HG03460 (cell line): ENCODE data around the gene SMARCC1.
"Not testable (repeated sequence)": the region's sequence is repeated elsewhere in the genome, so short reads cannot be mapped to it uniquely, and the experiment has no call there.

Experiments
- ATAC-seq: cut with Tn5 transposase; IDR thresholded peaks from one replicate; pipeline ENCODE4 v1.9.1; 2021; ENCODE audit not compliant: unreplicated experiment

SMARCC1 gene

DNA sequence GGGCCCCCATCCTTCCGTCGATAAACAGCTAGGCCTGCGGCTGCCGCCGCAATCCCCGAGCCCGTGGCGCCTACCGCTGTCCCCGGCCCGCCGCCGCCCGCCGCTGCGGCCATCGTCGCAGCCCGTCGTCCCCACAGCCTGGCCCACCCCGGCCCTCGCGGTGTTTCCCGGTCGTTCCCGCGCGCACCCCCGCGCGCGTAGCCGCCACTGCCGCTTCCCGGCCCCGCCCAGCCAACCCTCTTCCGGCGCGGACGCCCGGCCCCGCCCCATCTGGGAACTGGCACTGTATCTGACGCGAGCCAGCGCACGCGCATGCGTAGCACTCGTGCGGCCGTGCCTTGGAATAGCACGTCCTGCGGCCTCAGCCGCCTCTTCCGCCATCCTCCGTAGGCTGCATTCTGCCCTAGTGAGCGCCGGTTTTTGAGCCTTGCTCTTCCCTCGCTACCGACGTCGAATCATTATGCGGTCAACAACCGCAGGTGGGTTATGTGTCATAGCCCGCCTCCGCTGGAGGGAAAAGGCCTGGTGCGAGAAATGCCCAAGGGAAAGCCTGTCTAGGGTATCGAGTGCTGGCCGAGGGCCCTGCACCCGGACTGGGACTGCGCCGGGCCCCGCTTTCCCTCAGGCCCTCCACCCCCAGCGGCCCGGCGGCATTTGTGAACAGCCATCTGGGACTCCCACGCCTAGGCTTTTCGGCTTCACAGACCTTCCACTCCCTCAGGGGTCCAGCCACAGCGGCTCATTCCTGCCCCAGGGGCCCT is at the start of gene SMARCC1:
SMARCC1 (minus strand) TSS at position 209 of the 761 bp plus-strand sequence; CDS start at position 113, 96 bp downstream.
- ATAC-seq, result peak; percentile 77

DNA sequence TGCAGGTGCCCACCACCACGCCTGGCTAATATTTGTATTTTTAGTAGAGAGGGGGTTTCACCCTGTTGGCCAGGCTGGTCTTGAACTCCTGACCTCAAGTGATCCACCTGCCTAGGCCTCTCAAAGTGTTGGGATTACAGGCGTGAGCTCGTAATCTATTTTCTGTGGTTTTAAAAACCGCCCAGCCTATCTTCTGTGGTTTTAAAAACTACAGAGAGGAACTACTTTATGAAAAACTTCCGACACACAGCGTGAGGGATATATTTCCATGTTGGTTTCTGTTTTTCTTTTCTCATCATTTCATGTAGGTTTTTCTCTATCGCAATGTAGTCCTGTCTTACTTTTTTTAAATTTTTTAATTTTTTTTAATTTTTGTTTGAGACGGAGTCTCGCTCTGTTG is 47.8 kb upstream of the SMARCC1 start:
- ATAC-seq, result not testable (repeated sequence)

GRCh38 chr3:47825590-47825989 is 43.9 kb upstream of the SMARCC1 start:
- ATAC-seq, result no peak

GRCh38 chr3:47824541-47825473 is 43.1 kb upstream of the SMARCC1 start:
- peak; percentile 85 for ATAC-seq

- no peak for ATAC-seq
Measured at GRCh38 chr3:47817609-47818008, 35.9 kb upstream of the SMARCC1 start.

DNA sequence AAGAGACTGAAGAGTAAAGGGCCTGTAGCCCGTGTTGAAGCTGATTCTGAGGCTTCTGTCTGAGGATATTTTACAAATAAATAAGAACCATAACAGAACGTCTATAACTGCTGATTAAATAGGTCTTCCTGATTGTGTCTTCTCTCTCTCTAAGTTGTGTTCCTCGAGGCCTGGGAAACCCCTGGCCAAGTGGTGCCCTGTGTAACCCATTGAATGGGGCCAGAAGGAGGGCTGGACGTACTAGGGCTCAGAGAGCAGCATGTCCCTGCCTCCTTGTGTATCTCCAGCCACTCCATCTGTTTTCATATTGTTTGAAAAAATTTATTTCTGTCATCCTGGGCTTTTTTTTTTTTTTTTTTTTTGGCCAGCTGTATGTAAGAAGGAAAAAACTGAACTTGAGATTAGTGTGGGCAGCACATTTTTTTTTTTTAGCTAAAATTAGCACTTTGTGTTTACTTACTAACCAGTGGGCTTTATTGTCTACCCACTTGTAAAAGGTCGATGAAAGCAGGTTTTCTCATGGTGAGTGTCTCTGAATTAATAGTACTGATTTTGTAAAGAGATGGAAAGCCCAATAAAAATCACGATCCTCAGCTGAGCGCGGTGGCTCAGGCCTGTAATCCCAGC is 32.0 kb upstream of the SMARCC1 start:
- ATAC-seq, result no peak

GRCh38 chr3:47804577-47804976 is 22.9 kb upstream of the SMARCC1 start:
- ATAC-seq, result no peak

DNA sequence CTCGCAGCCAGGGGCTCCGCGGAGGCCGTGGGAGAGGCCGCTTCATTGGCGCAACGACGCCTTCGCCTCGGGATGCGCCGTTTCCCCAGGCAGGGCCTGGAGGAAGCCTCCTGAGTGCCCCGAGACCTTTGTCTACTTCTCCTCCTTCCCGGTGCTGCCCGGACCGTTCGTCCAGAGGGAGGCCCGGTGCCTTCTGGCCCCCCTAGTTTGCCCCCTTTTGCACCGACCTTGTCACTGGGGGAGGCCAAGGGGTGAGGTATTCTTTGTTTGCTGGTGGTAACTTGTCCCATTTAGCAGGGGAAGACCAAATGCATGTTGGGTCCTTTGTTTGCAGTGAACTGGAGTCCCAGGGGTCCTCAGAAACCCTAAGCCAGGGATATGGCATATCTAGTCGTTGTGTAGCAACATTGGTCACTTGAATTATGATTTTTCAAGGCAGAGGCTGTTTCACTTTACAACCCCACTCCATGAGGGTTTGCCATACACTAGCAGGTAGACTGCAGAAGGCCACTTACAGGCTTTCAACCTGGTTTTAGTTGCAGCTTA is 21.9 kb upstream of the SMARCC1 start:
- ATAC-seq, result no peak

GRCh38 chr3:47802734-47803479 is 21.2 kb upstream of the SMARCC1 start, which contains the start of gene DHX30:
TSS of gene DHX30 (plus strand) at chr3:47803138. CDS start at chr3:47810684, 7,546 bp downstream.
- ATAC-seq, result peak; percentile 78

GRCh38 chr3:47799733-47800132 is 18.0 kb upstream of the SMARCC1 start:
- ATAC-seq, result no peak

DNA sequence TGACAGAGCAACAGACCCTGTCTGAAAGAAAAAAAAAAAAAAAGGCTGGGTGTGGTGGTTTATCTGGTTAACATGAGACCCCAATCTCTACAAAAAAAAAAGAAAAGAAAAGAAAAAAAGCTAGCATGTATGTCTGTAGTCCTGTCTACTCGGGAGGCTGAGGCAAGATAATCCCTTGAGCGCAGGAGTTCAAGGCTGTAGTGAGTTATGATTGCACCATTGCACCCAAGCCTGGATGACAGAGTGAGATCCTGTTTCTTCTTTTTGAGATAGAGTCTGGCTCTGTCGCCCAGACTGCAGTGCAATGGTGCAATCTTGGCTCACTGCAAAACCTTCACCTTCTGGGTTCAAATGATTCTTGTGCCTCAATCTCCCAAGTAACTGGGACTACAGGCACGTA is 12.9 kb upstream of the SMARCC1 start:
- no peak for ATAC-seq

DNA sequence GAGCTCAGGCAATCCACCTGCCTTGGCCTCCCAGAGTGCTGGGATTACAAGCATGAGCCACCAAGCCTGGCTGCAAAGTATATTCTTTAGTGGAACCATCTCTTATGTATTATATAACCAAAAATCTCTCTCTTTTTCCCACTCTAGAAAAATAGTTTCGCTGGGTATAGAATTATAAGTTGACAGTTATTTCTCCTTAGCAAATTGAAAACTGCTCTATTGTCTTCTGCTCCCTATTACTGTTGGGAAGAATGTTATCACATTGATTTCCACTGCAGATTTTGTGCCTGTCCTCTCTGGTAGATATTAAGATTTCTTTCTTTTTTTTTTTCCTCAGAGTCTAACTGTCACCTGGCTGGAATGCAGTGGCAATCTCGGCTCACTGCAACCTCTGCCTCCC is 11.0 kb upstream of the SMARCC1 start:
- no peak for ATAC-seq

DNA sequence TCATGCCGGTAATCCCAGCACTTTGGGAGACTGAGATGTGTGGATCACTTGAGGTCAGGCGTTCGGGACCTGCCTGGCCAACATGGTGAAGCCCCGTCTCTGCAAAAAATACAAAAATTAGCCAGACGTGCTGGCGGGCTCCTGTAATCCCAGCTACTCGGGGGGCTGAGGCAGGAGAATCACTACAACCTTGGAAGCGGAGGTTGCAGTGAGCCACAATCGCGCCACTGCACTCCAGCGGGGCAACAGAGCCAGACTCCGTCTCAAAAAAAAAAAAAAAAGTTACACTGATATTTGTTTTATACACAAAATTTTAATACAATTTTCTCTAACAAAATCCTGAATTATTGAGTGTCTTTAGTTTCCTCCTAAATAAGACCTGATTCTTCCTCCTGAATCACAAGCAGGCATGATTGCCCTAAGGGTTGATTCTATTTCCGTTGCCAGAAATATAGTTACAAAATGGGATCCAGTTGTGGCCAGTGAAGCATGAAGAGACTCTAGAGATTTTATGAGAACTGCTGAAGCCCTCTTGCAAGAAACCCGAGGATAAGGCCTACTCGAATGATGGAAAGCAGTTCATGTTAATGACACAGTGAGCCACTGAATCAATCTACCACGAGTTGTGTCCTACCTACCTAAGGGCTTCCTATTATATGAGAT is 9.6 kb upstream of the SMARCC1 start:
- ATAC-seq, result no peak

GRCh38 chr3:47783673-47784072 is 2.0 kb upstream of the SMARCC1 start:
- ATAC-seq, result no peak

DNA sequence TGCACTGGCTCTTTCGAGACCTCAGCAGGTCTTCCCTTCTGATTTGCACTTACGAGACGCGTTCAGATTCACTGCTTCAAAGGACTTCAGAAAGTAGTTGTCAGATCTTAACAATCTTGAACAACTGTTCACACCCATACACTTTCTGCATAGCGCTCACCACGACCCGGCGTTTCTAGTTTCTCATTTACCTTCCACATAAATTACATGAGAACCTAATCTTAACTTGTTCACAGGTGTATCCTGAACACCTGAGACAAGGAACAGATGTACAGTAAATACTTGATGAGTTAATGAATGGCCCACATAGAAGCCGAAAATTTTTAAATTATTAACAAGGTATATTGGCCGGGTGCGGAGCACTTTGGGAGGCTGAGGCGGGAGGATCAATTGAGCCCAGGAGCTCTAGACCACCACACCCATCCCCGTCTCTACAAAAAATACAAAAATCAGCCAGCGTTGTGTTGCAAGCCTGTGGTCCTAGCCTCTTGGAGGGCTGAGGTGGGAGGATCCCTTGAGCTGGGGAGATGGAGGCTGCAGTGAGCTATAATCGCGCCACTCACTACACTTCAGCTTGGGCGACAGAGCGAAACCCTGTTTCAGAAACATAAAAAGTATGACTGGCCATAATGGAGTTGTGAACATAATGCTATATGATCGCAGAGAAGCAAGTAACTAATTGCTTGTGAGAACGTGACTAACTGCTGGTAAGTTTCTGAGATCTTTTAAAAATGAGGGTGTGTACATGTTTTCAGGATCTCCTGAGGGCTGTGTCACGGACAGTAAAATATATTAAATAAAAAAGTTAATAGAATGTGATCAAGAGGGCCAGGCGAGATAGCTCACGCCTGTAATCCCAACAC is 984 bp upstream of the SMARCC1 start:
- ATAC-seq, result peak; percentile 7

GRCh38 chr3:47780741-47781684 is 680 bp downstream of the SMARCC1 start:
- peak; percentile 37 for ATAC-seq

GRCh38 chr3:47778746-47779145 is 2.9 kb downstream of the SMARCC1 start:
- no peak for ATAC-seq

- no peak for ATAC-seq
Measured at GRCh38 chr3:47772788-47773187, 8.9 kb downstream of the SMARCC1 start.
